Liver (tissue), 9 donors: ENCODE data around the gene GPR4. TPM values are rescaled to one million over a fixed set of nuclear protein-coding genes. Genes with fewer than 3 reads are reported as not detected.

Source experiments
- DNase-seq: peaks from one replicate; pipeline ENCODE4 v3.0.0-alpha.2; 2017; ENCODE audit warnings: low spot score
- H3K27ac ChIP-seq, 2 donors: one replicate each; pipeline ENCODE4 v1.7.0; 2013; ENCODE audit warnings: inconsistent platforms in 2 of 2, low read length in 2 of 2, control low read depth in 1 of 2, low read depth in 1 of 2, mild to moderate bottlenecking in 1 of 2
- H3K27me3 ChIP-seq, 4 donors: one replicate each; pipeline versions ENCODE4 v1.6.1 to v1.7.0; 2013; ENCODE audit warnings: low read length in 3 of 4, inconsistent platforms in 1 of 4, mild to moderate bottlenecking in 1 of 4, moderate library complexity in 1 of 4; ENCODE audit not compliant: control insufficient read depth in 4 of 4, insufficient read depth in 4 of 4
- H3K36me3 ChIP-seq, 4 donors: one replicate each; pipeline versions ENCODE4 v1.6.1 to v1.7.0; 2013; ENCODE audit warnings: low read length in 3 of 4, mild to moderate bottlenecking in 3 of 4, low read depth in 1 of 4, moderate library complexity in 1 of 4; ENCODE audit not compliant: control insufficient read depth in 4 of 4, insufficient read depth in 3 of 4
- H3K4me1 ChIP-seq, 4 donors: one replicate each; pipeline versions ENCODE4 v1.6.1 to v1.7.0; 2013; ENCODE audit warnings: low read length in 3 of 4, mild to moderate bottlenecking in 3 of 4, moderate library complexity in 1 of 4; ENCODE audit not compliant: control insufficient read depth in 4 of 4, insufficient read depth in 4 of 4
- H3K4me3 ChIP-seq, 3 donors: one replicate each; pipeline versions ENCODE4 v1.6.1 to v1.7.0; 2013; ENCODE audit warnings: low read length in 3 of 3, control low read depth in 1 of 3, low read depth in 1 of 3, mild to moderate bottlenecking in 1 of 3
- H3K9ac ChIP-seq, 2 donors: one replicate each; pipeline ENCODE4 v1.7.0; 2013; ENCODE audit warnings: low read length in 2 of 2, mild to moderate bottlenecking in 2 of 2, moderate library complexity in 2 of 2, control low read depth in 1 of 2, low read depth in 1 of 2
- H3K9me3 ChIP-seq, 4 donors: one replicate each; pipeline versions ENCODE4 v1.6.1 to v1.7.0; 2013; ENCODE audit warnings: low read length in 3 of 4; ENCODE audit not compliant: control insufficient read depth in 4 of 4
- EGR1 ChIP-seq, 2 donors: IDR thresholded peaks; 2 replicates each; pipeline ENCODE4 v1.6.1; 2016 to 2018; ENCODE audit warnings: antibody characterized with exemption in 2 of 2, low read depth in 2 of 2
- GABPA ChIP-seq, 2 donors: IDR thresholded peaks in 1 of 2; conservative IDR thresholded peaks in 1 of 2; 2 replicates each; pipeline ENCODE4 v1.6.1; 2016; ENCODE audit warnings: antibody characterized with exemption in 2 of 2, mild to moderate bottlenecking in 1 of 2, moderate library complexity in 1 of 2
- HNF4G ChIP-seq: IDR thresholded peaks from 2 replicates; pipeline ENCODE4 v1.6.1; 2016; ENCODE audit warnings: antibody characterized with exemption
- RAD21 ChIP-seq, 2 donors: IDR thresholded peaks; 2 replicates each; pipeline ENCODE4 v1.6.1; 2016; ENCODE audit warnings: antibody characterized with exemption in 2 of 2, mild to moderate bottlenecking in 2 of 2
- ZBTB33 ChIP-seq: IDR thresholded peaks from 2 replicates; pipeline ENCODE4 v1.6.1; 2016; ENCODE audit warnings: antibody characterized with exemption
- WGBS: extraction: QIAGEN DNeasy Blood & Tissue Kit; methylation state at CpG from one replicate; pipeline ENCODE4 v1.1.7; 2013; 5-methylcytosine and 5-hydroxymethylcytosine counted together
- polyA plus RNA-seq, 2 donors: library from polyadenylated mRNA; stranded (reverse) in 1 of 2; unstranded in 1 of 2; fragments of 200-250 nt in 1 of 2; fragments of >200 nt in 1 of 2; fragmentation: Nextera tagmentation in 1 of 2; extraction: Ambion mirVana in 1 of 2; gene quantifications; one replicate each; pipeline versions ENCODE4 v1.2.1 to v1.2.3, GENCODE V29; 2013 to 2015
- total RNA-seq, 2 donors: library from RNA; depleted of rRNA; stranded (reverse); fragments of >200 nt; gene quantifications; one replicate each; pipeline ENCODE4 v1.2.3, GENCODE V29; 2014
- TF ChIP-seq, protein P1 (sequence below): fragments of 150-350 bp; IDR thresholded peaks from 2 replicates; pipeline ENCODE4 v1.5.1; 2017; ENCODE audit warnings: improper control_type of control experiment, low read depth, low read length; ENCODE audit not compliant: missing input control
- TF ChIP-seq, protein P2 (sequence below): IDR thresholded peaks from 2 replicates; pipeline ENCODE4 v1.6.1; 2016; ENCODE audit warnings: antibody characterized with exemption
- TF ChIP-seq, protein P3 (sequence below): IDR thresholded peaks from 2 replicates; pipeline ENCODE4 v1.6.1; 2016; ENCODE audit warnings: antibody characterized with exemption
- donor health status: healthy.
- donor health status: healthy.
- donor health status: healthy.
- donor health status: healthy.
- donor health status: healthy.

The GPR4 gene
- total and polyA plus RNA-seq, 4 donors, result 0.37 to 1.9 (median 0.97) TPM

DNA sequence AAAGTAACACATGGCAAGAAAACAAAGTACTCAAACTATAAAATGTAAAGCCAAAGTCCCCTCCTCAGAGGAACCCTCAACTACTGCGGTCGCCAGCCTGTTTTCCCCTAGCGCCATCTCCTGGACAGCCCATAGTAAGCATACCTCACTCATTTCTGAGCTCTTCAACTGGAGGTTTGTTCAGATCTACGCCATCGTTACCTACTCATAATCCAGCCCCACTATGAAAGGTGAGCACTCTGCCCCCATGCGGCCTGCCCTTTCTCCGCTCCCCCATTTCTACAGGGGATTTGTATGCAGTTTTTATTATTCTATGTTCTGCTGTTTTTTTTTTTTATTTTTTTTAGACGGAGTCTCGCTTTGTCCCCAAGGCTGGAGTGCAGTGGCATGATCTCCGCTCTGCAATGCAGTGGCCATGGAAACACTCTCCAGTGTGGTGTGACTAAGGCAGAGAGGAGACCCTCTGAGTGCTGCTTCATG, 43.6 kb downstream of the GPR4 start:
- no peaks in the 10 kb centered on the region for H3K27me3 ChIP-seq
- no peak for TF ChIP-seq ZBTB33
- peak; percentile 66 to 75 for TF ChIP-seq RAD21 (IDR thresholded peaks at IDR 0.05)
- TF ChIP-seq, protein P1, sequence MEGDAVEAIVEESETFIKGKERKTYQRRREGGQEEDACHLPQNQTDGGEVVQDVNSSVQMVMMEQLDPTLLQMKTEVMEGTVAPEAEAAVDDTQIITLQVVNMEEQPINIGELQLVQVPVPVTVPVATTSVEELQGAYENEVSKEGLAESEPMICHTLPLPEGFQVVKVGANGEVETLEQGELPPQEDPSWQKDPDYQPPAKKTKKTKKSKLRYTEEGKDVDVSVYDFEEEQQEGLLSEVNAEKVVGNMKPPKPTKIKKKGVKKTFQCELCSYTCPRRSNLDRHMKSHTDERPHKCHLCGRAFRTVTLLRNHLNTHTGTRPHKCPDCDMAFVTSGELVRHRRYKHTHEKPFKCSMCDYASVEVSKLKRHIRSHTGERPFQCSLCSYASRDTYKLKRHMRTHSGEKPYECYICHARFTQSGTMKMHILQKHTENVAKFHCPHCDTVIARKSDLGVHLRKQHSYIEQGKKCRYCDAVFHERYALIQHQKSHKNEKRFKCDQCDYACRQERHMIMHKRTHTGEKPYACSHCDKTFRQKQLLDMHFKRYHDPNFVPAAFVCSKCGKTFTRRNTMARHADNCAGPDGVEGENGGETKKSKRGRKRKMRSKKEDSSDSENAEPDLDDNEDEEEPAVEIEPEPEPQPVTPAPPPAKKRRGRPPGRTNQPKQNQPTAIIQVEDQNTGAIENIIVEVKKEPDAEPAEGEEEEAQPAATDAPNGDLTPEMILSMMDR, result peak; percentile 41
- H3K27ac ChIP-seq, result no peak overlapping the region
- peak; percentile 48 for DNase-seq
- H3K9me3 ChIP-seq, result no peaks in the 10 kb centered on the region
- no peak overlapping the region for H3K9ac ChIP-seq
- H3K36me3 ChIP-seq, result peaks cover 0 to 2% (median under 1%) of the 10 kb centered on the region in 4 donors
- no peaks in the 10 kb centered on the region for H3K4me1 ChIP-seq
- no peak overlapping the region for H3K4me3 ChIP-seq
- WGBS, result 77% methylated on average over 10 of the region's 10 CpGs

DNA sequence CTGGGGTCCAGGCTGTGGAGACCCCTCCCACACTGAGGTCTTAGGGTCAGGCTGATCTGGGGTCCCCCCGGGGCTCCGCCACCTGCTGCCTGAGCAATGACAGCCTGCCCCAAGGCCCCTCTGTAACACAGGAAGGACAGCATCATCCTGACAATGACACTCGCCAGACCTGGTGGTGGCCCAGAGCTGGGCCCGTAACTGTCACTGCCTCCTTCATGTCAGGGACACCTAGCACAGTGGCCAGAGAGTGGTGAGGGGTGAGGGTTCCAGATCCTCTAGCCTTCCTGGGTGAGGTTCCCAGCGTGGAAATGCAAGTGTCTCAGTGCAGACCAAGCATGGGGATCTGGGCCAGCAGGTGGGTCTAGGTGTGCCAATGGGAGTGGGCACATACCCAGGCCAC, 45.2 kb downstream of the GPR4 start:
- DNase-seq, result no peak

More for the DNA sequence above, 45.2 kb downstream of the GPR4 start:
- Histone ChIP-seq H3K27ac (no peak overlapping the region), H3K4me1 (no peaks in the 10 kb centered on the region), H3K27me3 (no peaks in the 10 kb centered on the region), H3K9ac (no peak overlapping the region), H3K36me3 (peaks cover 0 to 9% (median 4%) of the 10 kb centered on the region in 4 donors), H3K9me3 (no peaks in the 10 kb centered on the region), H3K4me3 (no peak overlapping the region)
- no peak for TF ChIP-seq ZBTB33
- TF ChIP-seq, protein P2, sequence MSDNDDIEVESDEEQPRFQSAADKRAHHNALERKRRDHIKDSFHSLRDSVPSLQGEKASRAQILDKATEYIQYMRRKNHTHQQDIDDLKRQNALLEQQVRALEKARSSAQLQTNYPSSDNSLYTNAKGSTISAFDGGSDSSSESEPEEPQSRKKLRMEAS, result no peak
- TF ChIP-seq EGR1 (IDR thresholded peaks at IDR 0.05; ENCODE audit: low read depth in 2 of 2), result no peak
- no peak for TF ChIP-seq HNF4G
- TF ChIP-seq, protein P3, sequence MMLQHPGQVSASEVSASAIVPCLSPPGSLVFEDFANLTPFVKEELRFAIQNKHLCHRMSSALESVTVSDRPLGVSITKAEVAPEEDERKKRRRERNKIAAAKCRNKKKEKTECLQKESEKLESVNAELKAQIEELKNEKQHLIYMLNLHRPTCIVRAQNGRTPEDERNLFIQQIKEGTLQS, result no peak
- TF ChIP-seq GABPA (IDR thresholded peaks at IDR 0.05 in 1 of 2, conservative IDR thresholded peaks at IDR 0.05 in 1 of 2), result no peak
- whole genome bisulfite sequencing, result 95% methylated on average over 5 of the region's 5 CpGs
